Right lobe of liver (tissue), 4 donors: ENCODE data around the gene FGFR2.

ENCODE experiments used
- POLR2A ChIP-seq: fragments of 450-650 bp; IDR thresholded peaks from one replicate; pipeline ENCODE4 v1.6.1; 2017; ENCODE audit warnings: antibody characterized with exemption, mild to moderate bottlenecking
- TF ChIP-seq, protein P1 (sequence below), 4 donors: fragments of 200-600 bp in 3 of 4; fragments of 450-650 bp in 1 of 4; IDR thresholded peaks; one replicate each; pipeline versions ENCODE4 v1.5.1 to v1.8.0; 2016 to 2022; ENCODE audit warnings: antibody characterized with exemption in 4 of 4, mild to moderate bottlenecking in 2 of 4
- donor health status: DM: no; HTN: no; CAD: no.
- donor health status: DM: no; HTN: no; CAD: no.
- donor health status: DM: no; HTN: yes; CAD: no.

- TF ChIP-seq, protein P1, sequence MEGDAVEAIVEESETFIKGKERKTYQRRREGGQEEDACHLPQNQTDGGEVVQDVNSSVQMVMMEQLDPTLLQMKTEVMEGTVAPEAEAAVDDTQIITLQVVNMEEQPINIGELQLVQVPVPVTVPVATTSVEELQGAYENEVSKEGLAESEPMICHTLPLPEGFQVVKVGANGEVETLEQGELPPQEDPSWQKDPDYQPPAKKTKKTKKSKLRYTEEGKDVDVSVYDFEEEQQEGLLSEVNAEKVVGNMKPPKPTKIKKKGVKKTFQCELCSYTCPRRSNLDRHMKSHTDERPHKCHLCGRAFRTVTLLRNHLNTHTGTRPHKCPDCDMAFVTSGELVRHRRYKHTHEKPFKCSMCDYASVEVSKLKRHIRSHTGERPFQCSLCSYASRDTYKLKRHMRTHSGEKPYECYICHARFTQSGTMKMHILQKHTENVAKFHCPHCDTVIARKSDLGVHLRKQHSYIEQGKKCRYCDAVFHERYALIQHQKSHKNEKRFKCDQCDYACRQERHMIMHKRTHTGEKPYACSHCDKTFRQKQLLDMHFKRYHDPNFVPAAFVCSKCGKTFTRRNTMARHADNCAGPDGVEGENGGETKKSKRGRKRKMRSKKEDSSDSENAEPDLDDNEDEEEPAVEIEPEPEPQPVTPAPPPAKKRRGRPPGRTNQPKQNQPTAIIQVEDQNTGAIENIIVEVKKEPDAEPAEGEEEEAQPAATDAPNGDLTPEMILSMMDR (IDR thresholded peaks at IDR 0.05): no peak
- TF ChIP-seq POLR2A: no peak
Observed at GRCh38 chr10:121516093-121516865, 82.0 kb downstream of the FGFR2 start.
